GM12891 (cell line): Measurements from ENCODE around the gene LYPD6.
"Not testable (repeated sequence)": the region's sequence is repeated elsewhere in the genome, so short reads cannot be mapped to it uniquely, and the experiment has no call there.

Experiments used
- PAX5 ChIP-seq: IDR thresholded peaks from 2 replicates; pipeline ENCODE4 v1.6.1; 2011; ENCODE audit warnings: low read length, moderate library complexity, mild to moderate bottlenecking; ENCODE audit not compliant: insufficient read depth, severe bottlenecking
- POLR2A ChIP-seq: IDR thresholded peaks from 2 replicates; pipeline ENCODE4 v1.6.1; 2011; ENCODE audit warnings: low read depth, low read length, control low read depth
- POLR2AphosphoS5 ChIP-seq: IDR thresholded peaks from 2 replicates; pipeline ENCODE4 v1.6.1; 2011; ENCODE audit warnings: low read depth, low read length, control low read depth
- SPI1 ChIP-seq: IDR thresholded peaks from 2 replicates; pipeline ENCODE4 v1.6.1; 2011; ENCODE audit warnings: low read depth, low read length, control low read depth
- TAF1 ChIP-seq: IDR thresholded peaks from 2 replicates; pipeline ENCODE4 v1.6.1; 2011; ENCODE audit warnings: low read depth, low read length, control low read depth

GRCh38 chr2:149506808-149507207 is 176.4 kb downstream of the LYPD6 start:
- TF ChIP-seq POLR2A, POLR2AphosphoS5, TAF1, SPI1, PAX5: not testable (repeated sequence)
